Fibroblast of gingiva (primary cell): ENCODE measurements around the gene RBM47.
"Not testable (repeated sequence)": the region's sequence is repeated elsewhere in the genome, so short reads cannot be mapped to it uniquely, and the experiment has no call there.

Experiments
- DNase-seq: peaks from one replicate; pipeline ENCODE4 v3.0.0-alpha.2; 2011; ENCODE audit warnings: low read depth

The RBM47 gene

DNA sequence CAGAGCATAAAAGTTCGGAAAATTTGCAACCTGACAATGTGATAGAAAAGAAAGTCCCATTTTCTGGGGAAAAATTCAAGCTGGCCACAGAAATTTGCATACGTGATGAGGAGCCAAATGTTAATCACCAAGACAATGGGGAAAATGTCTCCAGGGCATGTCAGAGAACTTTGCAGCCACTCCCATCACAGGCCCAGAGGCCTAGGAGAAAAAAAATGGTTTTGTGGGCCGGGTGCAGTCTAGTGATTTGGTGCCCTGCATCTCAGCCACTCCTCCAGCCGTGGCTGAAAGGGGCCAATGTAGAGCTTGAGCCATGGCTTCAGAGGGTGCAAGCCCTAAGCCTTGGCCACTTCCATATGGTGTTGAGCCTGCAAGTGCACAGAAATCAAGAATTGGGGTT lies 223.3 kb downstream of the RBM47 start:
- no peak for DNase-seq

DNA sequence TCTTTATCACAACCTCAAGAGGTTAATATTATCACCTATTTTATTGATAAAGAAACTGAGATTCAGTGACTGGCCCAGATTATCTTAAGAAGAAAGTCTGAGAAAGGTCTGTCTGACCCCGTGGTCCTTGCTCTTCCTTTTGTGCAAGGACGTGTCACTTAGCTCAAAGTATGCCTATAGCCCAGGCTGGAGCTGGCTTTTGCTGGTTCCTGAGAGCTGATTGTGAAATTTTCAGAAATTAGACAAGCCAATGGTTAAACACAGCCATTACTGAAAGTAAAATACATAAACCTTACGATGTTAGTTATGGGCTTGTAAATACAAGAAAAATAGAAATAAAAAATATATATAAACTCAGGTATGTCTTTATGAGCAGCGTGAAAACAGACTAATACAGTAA lies 224.5 kb downstream of the RBM47 start:
- no peak for DNase-seq

DNA sequence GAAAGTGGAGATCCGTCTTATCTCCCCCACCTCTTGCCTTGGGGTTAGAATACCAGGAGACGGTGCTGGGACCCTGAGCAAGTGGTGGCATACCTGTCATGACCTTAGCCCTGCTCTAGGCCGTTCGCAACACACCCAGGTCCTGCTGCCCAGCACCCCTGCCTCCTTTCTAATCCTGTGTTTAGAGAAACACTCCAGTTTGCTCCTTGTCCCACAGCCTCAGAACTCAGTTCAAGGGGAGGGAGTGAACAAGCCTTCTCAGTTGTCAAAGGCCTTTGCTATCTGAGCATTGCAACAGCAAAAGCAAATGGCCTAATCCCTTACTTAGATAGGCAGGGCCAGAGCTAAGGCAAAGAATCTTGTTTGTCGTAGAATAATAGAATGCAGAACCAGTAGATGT lies 226.6 kb downstream of the RBM47 start:
- DNase-seq = no peak

DNA sequence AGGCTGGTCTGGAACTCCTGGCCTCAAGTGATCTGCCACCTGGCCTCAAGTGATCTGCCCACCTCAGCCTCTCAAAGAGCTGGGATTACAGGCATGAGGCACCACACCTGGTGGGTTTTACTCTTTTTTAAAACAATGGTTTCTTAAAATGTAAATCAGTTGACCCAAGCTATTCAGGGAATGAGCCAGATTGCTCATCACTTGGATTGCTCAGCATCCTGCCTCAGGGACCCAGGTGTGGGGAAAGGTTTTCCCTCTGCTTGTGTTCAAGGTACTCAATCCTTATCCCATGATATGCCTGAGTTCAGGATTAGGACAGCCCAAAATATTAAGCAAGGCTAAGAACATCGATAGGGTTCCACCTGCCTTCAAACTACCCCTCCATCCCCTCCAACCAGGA lies 227.1 kb downstream of the RBM47 start:
- DNase-seq = no peak

DNA sequence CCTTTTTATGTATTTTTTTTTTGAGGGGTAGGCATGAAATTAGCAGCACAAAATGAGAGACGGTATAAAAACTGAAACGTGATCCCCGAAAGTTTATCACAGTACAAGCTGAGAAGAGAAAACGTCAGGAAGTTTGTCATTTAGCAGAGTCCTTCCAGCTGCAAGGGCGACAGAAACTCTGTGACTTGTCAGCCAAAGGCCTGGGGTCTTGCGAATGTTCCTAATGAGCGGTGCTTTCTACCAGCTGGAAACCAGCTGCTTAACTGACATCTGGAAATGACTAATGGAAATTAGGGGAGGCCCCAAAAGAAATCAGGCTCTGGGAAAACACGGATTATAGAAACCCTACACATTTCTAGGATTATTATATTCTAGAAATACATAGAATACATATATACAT lies 228.0 kb downstream of the RBM47 start:
- DNase-seq = no peak

DNA sequence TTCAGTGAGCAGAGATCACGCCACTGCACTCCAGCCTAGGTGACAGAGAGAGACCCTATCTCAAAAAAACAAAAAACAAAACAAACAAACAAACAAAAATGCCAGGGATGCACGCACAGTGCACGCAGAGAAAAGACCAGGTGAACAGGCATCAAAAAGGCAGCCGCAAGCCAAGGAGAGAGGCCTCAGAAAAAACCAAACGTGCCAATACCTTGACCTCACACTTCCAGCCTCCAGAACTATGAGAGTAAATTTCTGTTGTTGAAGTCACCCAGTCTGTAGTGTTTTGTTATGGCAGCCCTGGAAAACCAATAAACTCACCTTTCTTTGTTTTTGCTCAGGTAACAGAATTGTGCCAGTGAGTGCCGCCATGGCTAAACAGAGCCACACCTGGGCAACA lies 228.6 kb downstream of the RBM47 start:
- no peak for DNase-seq

DNA sequence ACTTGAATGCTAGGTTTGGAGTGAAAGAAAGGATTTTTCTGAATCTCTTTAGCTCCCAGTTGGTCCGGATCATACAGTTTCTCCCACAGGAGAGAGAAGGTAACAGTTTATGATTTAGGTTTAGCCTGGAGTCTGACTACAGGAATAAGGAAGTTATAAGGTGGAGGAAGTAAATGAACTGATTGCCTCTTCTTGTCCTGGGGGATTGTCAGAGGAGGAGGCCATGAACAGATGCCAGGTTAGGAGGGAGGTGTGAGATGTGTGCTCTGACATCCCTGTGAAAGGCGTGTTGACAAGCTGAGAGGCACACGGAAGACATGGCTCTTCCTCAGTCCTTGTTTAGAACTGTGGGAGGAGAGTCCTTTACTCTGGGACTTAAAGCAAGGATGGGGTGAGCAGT lies 230.1 kb downstream of the RBM47 start:
- no peak for DNase-seq

DNA sequence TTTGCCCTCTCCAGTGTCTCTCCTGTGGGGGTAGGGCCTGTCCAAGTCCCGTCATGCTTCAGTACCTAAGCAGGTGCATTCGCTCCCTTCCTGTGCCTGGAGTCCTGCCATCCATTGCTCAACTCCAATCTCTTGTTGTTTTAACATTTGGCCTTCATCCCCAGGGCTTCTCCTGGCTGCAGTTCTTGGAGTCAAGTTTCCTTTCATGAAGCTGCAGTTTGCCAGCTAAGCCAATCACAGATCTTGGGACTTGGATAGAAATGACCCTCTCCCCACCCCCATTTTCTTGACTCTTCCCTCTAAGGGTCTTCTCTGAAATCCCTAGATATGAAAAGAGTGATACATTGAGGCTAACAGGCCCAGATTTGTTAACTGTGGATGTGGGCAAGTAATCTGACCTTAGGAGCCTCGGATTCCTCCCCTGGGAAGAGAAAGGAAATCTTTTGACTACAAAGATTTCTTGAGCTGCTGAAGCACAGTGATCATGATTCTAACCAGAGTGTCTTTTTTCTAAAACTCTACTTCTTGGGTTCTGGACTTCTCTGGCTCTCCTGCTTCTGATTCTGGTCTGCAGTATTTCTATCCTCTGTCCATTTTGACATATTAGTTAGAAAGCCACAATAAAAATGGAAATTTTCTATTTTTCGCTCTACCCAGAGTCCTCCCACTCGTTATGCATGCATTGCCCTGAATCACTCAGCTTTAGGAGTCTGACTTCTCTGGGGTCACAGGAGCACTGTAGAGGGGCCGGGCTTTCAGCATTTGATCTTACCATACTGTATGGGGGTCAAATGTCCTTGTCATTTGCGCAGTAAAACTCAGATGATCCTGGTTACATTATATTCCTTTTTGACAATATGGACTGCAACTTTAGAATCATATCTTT lies 233.5 kb downstream of the RBM47 start:
- DNase-seq = peak; percentile 42

DNA sequence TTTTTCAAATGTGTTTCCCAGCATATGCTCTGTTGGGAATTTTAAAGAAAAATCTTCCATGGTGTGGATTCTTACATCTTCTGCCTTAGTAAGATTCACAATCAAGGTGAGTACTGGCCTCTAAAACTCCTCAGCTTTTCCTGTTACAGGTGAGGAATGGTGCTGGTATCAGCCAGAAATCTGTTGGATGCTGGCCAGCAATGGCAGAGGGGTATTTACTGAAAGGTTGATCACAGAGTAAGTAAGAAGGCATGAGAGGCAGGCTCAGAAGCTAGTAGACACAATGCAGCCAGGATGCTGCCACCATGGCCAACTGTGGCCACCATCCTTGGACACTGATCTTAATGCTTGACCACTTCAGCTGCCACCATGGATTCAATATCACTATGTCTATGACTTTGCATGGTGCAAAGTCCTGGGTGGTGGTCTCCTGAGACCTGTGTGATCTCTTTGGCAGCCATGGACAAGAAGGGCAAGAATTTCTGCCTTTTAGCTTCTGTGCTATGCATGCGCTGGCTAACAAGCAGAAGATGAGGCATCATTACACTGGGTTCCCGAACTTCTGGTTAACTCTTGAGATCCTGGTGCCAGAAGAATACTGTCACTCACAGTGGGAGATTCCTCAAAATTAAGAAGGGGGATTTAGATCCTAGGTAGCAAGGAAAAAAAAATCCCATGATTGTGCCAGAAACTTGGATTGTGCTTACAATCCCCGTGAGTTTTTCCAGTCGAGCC lies 234.3 kb downstream of the RBM47 start:
- DNase-seq = no peak

DNA sequence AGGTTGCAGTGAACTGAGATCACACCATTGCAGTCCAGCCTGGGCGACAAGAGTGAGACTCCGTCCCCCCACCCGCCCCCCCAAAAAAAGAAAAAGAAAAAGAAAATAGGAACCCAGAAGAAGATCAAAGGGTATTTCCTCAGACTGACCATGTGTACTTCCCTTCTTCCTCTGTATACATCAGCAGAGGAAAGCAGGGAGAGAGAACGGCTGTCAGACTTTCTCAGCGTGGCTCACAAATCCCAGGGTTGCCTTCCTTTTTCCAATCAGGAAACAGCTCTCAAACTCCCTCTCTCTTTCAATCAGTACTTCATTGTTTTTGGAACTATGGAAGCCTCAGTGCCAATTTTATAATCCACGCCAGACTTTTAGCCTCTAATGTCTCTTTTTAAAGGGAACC lies 235.4 kb downstream of the RBM47 start:
- no peak for DNase-seq

DNA sequence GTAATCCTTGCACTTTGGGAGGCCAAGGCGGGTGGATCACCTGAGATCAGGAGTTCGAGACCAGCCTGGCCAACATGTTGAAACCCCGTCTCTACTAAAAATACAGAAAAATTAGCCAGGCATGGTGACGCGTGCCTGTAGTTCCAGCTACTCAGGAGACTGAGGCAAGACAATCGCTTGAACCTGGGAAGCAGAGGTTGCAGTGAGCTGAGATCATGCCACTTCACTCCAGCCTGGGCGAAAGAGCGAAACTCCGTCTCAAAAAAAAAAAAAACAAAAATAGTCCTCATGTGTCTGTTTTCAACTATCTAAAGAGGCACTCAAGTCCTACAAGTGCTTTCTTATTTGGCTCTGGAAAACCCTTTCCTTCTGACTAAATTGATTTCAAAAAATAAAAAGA lies 237.4 kb downstream of the RBM47 start:
- DNase-seq = not testable (repeated sequence)

DNA sequence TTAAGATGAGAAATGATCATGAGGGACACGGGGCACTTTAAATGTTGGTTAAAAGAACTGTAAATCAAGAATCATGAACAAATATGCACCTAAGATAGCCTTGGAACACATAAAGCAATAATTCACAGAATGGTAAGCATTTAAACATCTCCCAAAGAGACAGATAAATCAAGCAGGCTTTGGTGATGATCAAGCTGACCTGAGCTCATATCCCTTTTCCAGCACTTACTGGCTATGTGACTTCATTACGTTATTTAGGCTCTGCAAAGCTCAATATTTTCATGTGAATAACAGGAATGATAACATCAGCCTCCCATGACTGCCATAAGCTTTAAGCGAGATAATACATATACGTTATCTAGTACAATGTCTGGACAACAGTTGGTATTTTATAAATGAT lies 239.7 kb downstream of the RBM47 start:
- no peak for DNase-seq

DNA sequence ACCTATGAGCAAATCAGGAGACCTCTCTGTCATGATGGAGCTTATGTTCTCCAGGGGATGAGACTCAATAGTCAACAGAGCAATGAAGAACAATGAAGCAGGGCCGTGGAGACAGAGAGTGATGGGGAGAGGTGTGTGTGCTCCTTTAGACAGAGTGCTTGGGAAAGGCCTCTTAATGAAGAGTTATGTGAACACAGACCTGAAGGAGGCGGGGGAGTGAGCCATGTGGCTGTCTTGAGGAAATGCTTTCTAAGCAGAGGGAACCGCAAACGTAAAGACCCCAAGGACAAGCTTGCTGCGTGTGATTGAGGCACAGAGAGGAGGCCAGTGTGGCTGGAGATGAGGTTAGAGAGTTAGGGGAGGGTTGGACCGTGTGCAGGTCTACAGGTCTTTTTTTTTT lies 241.4 kb downstream of the RBM47 start:
- DNase-seq = no peak

DNA sequence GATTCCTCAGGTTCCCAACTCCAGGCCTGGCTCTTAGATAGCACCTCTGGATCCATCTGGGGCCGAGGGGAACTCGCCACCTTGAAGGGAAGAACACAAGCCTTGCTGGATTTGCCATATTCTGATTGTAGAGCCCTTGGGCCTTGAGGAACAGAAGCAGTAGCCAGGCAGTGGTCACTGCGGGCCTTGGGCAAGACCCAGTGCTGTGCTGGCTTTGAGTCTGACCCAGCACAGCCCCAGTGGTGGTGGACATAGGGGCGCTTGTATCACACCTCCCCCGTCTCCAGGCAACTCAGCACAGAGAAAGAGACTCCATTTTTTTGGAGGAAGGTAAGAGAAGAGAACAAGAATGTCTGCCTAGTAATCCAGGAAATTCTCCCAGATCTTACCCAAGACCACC lies 249.0 kb downstream of the RBM47 start:
- DNase-seq = no peak

DNA sequence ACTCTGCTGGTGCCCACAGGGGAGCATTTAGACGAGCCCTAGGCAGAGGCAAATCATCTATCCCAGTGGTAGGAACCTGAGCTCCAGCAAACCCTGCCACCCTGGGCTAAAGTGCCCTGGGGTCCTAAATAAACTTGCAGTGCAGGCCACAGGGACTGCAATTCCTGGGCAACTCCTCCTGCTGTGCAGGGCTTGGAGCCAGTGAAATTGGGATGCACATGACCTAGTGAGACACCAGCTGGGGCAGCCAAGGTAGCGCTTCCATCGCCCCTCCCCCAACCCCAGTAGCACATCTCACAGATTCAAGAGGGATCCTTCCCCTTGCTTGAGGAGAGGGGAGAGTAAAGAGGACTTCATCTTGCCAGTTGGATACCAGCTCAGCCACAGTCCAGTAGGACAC lies 250.4 kb downstream of the RBM47 start:
- no peak for DNase-seq

DNA sequence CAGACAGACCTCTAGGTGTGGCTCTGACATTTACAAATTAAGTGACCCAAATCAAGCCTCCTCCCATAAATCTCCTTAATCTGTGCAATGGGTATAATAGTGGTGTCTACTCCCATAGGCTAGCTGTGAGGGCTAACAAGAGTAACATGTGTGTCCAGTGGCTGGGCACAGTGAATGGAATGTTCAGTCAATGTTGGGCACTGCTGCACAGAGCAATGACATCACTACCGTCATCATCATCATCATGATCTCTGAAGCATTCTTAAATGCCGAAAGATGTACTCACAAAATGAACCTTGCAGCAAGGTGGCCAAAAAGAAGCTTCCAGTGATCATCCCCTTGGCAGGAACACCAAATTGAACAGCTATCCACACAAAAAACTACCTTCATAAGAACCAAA lies 251.0 kb downstream of the RBM47 start:
- DNase-seq = no peak

DNA sequence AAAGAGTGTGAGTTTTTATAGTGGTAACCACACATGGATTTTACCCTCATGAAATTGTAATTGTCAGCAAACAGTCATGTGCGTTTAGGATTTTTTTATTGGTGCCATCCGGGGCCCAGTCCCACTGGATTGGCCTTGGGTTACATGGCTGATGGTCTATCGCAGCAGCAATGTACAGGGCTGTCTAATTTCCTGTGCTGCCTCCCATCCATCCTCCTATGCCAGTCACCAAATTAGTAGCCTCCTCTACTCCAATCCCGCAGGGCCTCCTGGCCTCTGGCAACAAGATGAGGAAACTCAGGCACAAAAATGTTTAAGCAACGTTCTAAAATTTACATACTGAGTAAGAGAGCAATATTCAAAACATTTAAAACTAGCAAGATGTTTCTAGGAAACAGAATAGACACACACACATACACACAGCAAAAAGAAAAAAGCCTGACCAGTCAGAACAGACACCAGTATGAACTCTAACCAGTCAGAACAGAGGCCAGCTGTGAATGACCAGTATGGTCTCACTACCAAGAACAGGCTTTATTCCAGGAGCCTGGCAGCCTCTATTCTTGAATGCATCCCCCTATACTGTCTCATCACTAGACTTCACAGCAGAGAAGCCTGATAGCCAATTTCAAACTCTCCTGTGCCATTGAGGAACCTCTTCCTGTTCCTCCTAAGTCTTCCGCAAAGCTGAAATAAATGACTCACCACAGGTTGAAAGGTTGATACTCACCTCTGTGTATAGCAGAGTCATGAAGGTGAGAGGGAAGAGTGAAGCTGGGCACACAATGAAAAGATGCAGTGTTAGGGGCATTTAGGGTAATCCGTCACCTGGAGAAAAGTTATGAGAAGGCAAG lies 251.9 kb downstream of the RBM47 start:
- peak; percentile 12 for DNase-seq

DNA sequence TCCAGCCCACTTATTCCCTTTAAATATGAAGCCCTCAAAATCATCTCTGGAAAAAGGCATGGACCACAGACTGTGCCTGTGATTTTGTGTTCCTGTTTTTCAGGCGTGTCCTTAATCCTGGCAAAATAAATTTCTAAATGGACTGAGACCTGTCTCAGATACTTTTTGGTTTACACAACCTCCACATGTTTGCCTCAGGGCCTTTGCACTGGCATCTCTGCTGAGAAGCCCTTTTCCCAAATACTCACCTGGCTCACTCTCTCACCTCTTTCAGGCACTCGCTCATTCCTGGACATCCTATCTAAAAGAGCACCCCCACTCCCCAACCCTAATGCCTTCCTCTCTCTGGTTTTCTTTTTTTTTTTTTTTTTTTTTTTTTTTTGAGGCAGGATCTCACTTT lies 254.0 kb downstream of the RBM47 start:
- DNase-seq = no peak

DNA sequence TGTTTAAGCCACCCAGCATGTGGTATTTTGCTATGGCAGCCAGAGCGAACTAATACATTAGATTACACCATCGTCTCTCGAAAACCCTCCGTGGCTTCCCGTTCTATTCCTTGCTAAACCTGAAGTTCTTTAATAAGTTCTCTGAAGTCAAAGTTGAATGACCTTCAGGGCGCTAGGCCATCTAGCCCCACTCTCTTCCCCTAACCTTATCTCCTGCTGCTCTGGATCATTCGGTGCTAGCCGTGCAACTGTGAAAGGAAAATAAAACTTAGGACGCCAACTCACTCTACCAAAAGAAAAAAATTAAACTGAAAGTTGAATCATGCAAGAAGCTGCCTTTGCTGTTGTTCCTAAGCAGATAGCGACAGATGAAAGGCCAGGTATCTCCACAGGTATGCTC lies 254.6 kb downstream of the RBM47 start:
- DNase-seq = no peak

DNA sequence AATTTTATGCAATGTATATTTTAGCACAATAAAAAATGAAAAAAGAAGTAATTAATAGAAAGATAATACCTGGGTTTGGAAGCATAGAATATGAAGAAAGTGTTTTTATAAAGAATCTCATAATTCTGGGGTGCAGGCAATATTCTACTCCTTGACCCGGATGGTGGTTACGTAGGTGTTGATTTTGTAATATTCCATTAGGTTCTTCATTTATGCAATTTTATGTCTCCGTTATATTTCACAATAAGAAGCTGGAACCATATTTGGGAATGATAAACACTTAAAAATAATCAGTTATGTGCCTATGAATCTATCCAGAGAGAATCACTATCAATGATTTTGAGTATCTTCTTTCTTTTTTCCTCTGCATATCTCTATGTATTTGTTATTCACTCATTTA lies 256.0 kb downstream of the RBM47 start:
- no peak for DNase-seq
